ENCODE data around the gene MUSTN1.

DNA sequence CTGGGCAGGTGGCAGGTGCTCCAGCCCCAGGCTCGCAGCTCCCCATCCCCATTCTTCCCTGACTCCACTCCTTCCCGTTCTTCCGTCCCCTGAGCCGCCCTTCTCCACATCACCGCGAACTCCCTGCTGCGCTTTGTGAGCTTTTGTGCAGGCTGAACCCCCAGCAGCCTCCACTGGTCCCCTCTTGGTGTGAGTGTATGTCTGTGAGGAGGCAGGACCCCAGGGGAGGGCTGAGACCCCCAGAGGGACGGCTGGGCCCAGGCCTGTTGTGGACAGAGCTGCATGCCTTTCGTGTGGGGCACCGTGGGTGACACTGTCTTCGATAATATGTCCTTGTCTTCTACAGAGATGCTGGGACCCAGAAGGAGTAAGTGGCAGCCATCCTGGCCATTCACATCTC lies 47.6 kb downstream of the MUSTN1 start:
- TF ChIP-seq CTCF (IDR thresholded peaks at IDR 0.05; ENCODE audit: insufficient read depth, low read depth, low read length), result no peak
- no peak for TF ChIP-seq EZH2 (IDR thresholded peaks at IDR 0.05; ENCODE audit: insufficient read depth, low read length)
